Sciatic nerve (tissue), 2 donors: Measurements from ENCODE around the gene GSTO2. TPM values are rescaled to one million over a fixed set of nuclear protein-coding genes. Genes with fewer than 3 reads are reported as not detected.

Experiments used
- ATAC-seq: fragments of 200-7000 bp; cut with Tn5 transposase; one replicate; pipeline ENCODE4 v1.9.1; 2020; ENCODE audit warnings: mild to moderate bottlenecking, moderate library complexity
- DNase-seq: peaks from one replicate; pipeline ENCODE4 v3.0.0-alpha.2; 2020; ENCODE audit warnings: low spot score
- intact Hi-C: fragments of 100-400 bp; cut with DNase I; formaldehyde crosslinking; loops from one replicate; pipeline ENCODE4 v1.14.2; 2022
- total RNA-seq: library from RNA; stranded (reverse); fragmentation: NEBNext Ultra II Directional; extraction: Animal tissue kit (Norgen Biotek cat#: 25700); gene quantifications from one replicate; pipeline ENCODE4 v1.2.1, GENCODE V29; 2021
- donor health status: DM: no; HTN: no; CAD: no.
- donor health status: DM: no; HTN: no; CAD: no.

The GSTO2 gene
- total RNA-seq, 1 donor from 2014 or later: 2.1 TPM

DNA sequence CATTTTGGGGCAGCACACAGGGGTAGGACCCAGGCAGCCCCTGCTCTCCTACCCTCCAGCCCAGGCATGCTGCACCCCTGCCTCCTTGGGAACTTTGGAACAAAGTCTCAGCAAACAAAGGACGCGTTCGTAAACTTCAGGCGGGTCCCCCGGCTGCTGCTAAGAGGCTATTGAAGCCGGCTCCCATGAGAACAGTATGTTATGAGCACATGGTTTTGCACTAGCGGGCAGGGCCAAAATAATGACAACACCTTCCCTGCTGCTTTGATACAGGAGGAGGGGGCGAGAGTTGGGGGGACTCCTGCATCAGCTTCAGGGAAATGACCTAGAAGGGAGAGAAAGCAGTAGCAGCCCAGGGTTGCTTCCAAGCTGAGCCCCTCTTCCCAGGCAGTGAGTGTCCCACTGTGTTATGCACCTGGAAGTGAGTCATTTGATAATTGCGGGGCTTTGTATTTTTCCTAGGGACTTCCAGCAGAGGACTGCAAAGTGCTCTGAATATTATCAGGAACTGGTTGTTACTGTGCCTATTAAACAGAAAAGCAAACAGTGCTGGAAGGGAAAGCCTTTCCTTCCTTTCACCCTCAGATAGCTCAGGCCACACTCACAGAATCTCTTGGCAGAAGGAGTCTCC, 62.3 kb downstream of the GSTO2 start:
- intact Hi-C loops: no loop called here
- ATAC-seq (no peak), DNase-seq (no peak)

DNA sequence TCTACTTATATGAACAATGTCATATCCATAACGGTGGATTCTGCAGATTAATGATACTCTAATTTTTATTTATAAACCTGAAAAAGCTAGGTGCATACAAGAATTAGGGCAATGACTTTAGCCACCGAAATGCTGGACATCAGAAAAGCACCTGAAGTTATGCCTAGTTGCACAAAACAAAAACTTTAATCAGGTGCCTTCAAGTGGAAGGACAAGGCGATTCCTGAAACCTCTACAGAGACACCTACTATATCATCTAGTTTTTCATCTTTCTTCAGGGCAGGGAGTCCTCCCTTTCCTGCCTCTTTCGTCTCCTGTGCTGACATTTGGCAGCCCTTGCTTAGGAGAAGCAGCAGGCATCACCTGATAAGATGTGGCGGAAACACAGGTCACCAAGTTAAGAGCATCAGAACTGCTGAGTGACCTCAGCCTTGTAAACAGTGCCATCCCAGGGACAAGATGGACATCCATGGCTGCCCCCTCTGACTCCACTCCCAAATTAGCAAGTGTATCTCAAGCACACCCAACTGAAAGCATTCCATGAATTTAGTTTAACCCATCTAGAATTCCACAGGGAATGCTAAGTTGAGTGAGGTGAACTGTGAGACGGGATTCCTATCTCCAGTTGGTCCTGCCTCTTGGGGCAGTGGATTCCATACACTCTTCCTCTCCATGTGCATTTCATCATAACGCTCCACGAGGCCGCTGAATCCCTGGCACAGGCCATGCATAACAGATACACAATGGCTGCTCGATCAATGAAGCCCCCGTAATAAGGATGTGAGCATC, 63.5 kb downstream of the GSTO2 start:
- ATAC-seq (no peak), DNase-seq (no peak)
- intact Hi-C loops: no loop called here

GRCh38 chr10:104333032-104333727, 64.2 kb downstream of the GSTO2 start:
- no peak for ATAC-seq
- DNase-seq: no peak
- intact Hi-C loops: no loop called here

DNA sequence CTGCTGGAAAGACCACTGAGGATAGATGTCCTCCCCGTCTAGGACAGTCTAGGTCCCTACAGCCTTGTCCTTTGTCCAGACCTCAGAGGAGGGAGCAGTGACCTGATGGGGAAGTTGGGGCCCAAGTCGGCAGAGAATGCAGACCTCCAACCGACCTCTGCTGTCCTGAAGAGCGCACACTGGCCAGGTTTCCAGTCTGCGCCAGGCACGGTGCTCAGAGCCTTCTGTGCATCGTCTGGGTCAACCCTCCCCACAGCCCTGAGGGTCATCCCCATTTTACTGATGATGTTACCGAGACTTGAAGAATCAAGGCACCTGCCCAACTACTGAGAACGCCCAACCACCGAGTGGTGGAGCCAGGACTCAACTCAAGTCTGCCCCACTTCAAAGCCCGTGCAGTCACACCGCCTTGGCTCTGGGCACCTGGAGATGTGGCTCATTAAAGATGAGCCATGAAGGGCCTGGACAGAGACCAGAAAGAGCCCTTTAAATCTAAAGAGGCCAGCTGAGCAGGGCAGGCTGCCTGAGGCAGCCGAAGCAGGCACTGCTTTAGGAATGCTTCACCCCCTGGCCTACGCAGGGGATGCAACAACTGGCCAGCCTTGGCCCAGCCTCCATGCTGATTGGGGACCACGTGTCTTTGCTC, 64.9 kb downstream of the GSTO2 start:
- no peak for DNase-seq
- ATAC-seq: no peak
- intact Hi-C loops: no loop called here

DNA sequence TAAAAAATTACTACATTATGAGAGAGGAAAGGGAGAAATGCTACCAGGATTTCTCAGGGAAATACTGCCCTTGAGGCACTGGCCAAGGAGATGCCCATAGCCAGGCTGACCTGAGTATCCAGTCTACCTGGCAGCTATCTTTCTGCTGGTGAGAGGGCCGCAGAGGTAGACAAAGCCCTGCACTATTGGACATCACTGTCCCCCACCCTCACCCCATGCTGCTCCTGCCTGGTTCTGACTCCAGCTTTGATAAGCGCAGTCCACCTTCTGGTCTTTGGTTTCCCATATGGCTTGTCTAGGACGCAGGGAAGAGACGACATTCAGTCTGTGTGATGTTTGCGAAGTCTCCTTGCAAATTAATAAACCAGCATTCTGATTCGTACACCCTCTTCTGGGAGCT, 65.6 kb downstream of the GSTO2 start:
- DNase-seq: no peak
- intact Hi-C loops: no loop called here
- ATAC-seq: no peak

GRCh38 chr10:104334965-104335650, 66.1 kb downstream of the GSTO2 start:
- DNase-seq (no peak), ATAC-seq (no peak)
- intact Hi-C loops: no loop called here

- intact Hi-C loops: no loop called here
- ATAC-seq (no peak), DNase-seq (no peak)
Observed at GRCh38 chr10:104336821-104337467, 68.0 kb downstream of the GSTO2 start.

- DNase-seq (no peak), ATAC-seq (peak; percentile 49)
- intact Hi-C loops: no loop called here
Observed at GRCh38 chr10:104337521-104337984, 68.6 kb downstream of the GSTO2 start.

- ATAC-seq: peak; percentile 86
- intact Hi-C loops: no loop called here
- peak; percentile 85 for DNase-seq
Observed at GRCh38 chr10:104337985-104338735, 69.2 kb downstream of the GSTO2 start, which contains the start of gene ITPRIP. TSS of gene ITPRIP (minus strand) at chr10:104338465. CDS start at chr10:104316051, 22,414 bp downstream.

DNA sequence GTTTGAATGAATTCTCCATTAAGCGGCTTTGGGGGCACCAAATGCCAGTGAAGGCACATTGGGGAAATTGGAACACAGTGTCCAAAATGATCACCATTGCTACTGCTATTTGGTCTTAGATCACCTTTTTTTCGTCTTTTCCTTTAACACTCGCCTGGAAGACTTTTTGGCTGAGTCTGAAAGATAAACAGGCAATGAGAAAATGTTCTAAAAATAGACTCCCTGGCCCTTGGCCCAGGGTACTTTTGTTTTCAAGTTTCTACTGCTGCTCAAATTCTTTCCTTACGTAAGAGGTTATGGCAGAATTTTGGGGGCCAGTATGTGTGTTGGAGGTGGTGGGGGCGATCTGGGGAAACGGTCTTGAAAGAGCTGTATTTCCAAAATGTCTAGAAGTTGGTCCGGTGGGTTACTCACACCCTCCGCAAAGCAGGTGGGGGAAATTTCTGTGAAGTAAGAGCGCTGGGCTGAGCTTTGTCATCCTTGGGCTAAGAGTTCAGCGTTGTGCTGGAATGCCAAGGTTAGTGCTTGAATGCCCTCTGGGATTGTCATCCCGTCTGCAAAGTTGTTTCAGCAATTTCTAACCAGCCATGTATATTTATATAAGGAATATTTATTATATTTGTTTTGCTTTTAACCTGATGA, 70.6 kb downstream of the GSTO2 start:
- no peak for DNase-seq
- peak; percentile 68 for ATAC-seq
- intact Hi-C loops: no loop called here

GRCh38 chr10:104340111-104340526, 71.1 kb downstream of the GSTO2 start:
- intact Hi-C loops: no loop called here
- ATAC-seq (no peak), DNase-seq (no peak)

DNA sequence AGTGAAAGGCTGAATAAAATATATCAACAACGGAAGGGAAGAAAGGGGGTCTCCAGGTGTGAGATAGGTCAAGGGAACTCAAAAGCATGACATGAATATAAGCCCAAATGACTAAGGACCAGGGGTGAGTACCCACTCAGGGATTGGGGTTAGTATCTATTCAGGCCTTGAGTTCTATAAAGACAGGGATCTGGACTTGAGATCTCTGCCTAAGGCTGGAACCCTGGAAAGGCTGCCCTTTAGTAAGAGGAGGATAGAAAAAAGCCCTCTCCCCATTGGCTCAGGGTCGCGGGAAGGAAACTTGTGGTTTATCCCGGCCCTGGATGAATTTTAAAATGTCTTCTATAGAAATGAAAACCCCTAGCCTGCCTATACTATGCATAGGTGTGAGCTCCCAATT, 71.7 kb downstream of the GSTO2 start:
- no peak for DNase-seq
- intact Hi-C loops: no loop called here
- ATAC-seq: no peak

GRCh38 chr10:104342941-104343411, 74.0 kb downstream of the GSTO2 start:
- DNase-seq (no peak), ATAC-seq (no peak)
- intact Hi-C loops: no loop called here

- intact Hi-C loops: no loop called here
- no peak for DNase-seq
- no peak for ATAC-seq
Observed at GRCh38 chr10:104344219-104344618, 75.2 kb downstream of the GSTO2 start.

- intact Hi-C loops: loop anchor here (5.0 kb wide), 1 partner anchor 43 kb away; no protein-coding TSS in a partner anchor
- DNase-seq (no peak), ATAC-seq (no peak)
Observed at GRCh38 chr10:104345515-104345914, 76.5 kb downstream of the GSTO2 start.

DNA sequence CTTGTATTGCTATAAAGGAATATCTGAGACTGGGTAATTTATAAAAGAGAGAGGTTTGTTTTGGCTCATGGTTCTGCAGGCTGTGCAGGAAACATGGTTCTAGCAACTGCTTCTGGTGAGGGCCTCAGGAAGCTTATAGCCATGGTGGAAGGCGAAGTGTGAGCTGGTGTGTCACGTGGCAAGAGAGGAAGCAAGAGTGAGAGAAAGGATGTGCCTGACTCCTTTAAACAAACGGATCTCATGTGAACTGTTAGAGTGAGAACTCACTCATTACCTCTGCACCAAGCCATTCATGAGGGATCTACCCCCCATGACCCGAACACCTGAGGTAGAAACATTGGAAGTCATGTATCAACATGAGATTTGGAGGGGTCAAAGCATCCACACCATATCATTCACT, 77.0 kb downstream of the GSTO2 start:
- ATAC-seq: no peak
- intact Hi-C loops: loop anchor here (5.0 kb wide), 1 partner anchor 44 kb away; no protein-coding TSS in a partner anchor
- no peak for DNase-seq
